Osteocyte (in vitro differentiated cells): ENCODE results near the gene CDRT15L2. TPM values are rescaled to one million over a fixed set of nuclear protein-coding genes. Genes with fewer than 3 reads are reported as not detected.
A peak's percentile ranks its signal among the peaks of the same experiment; 100 is the strongest.
"Not testable (repeated sequence)": the region's sequence is repeated elsewhere in the genome, so short reads cannot be mapped to it uniquely, and the experiment has no call there.

Experiments used
- DNase-seq: peaks from one replicate; pipeline ENCODE4 v3.0.0; 2021; ENCODE audit warnings: mixed read lengths; ENCODE audit not compliant: unreplicated experiment; ENCODE audit errors: extremely low spot score
- H3K27ac Mint-ChIP-seq: one replicate; pipeline ENCODE4 v1.8.0; 2021; ENCODE audit warnings: mild to moderate bottlenecking, mixed read lengths; ENCODE audit not compliant: unreplicated experiment
- H3K27me3 Mint-ChIP-seq: one replicate; pipeline ENCODE4 v1.8.0; 2021; ENCODE audit warnings: mixed read lengths; ENCODE audit not compliant: unreplicated experiment
- H3K36me3 Mint-ChIP-seq: one replicate; pipeline ENCODE4 v1.8.0; 2021; ENCODE audit warnings: mixed read lengths; ENCODE audit not compliant: unreplicated experiment
- H3K4me1 Mint-ChIP-seq: one replicate; pipeline ENCODE4 v1.8.0; 2021; ENCODE audit warnings: mixed read lengths; ENCODE audit not compliant: unreplicated experiment
- H3K4me3 Mint-ChIP-seq: one replicate; pipeline ENCODE4 v1.8.0; 2021; ENCODE audit warnings: mild to moderate bottlenecking, moderate library complexity, mixed read lengths; ENCODE audit not compliant: unreplicated experiment
- H3K9me3 Mint-ChIP-seq: one replicate; pipeline ENCODE4 v1.8.0; 2021; ENCODE audit warnings: mixed read lengths; ENCODE audit not compliant: unreplicated experiment
- CTCF ChIP-seq: fragments of 200-600 bp; sonication (generic); IDR thresholded peaks from 2 replicates; pipeline ENCODE4 v1.5.0; 2021; ENCODE audit warnings: antibody characterized with exemption, mild to moderate bottlenecking, moderate library complexity
- total RNA-seq: library from RNA; stranded (reverse); gene quantifications from 2 replicates; pipeline ENCODE4 v1.2.1, GENCODE V29; 2021

The CDRT15L2 gene
- total RNA-seq, 1 donor from 2014 or later = not detected

- not testable (repeated sequence) for H3K27ac Mint-ChIP-seq, H3K9me3 Mint-ChIP-seq, H3K36me3 Mint-ChIP-seq, H3K4me3 Mint-ChIP-seq, DNase-seq, H3K4me1 Mint-ChIP-seq, H3K27me3 Mint-ChIP-seq
These were observed 24.2 kb upstream of the CDRT15L2 start for GRCh38 chr17:20555135-20556010.

- not testable (repeated sequence) for H3K4me3 Mint-ChIP-seq, H3K4me1 Mint-ChIP-seq, H3K9me3 Mint-ChIP-seq, DNase-seq, H3K27ac Mint-ChIP-seq, H3K27me3 Mint-ChIP-seq, H3K36me3 Mint-ChIP-seq
These were observed 21.4 kb upstream of the CDRT15L2 start for GRCh38 chr17:20558096-20558495.

GRCh38 chr17:20559018-20559417 lies 20.5 kb upstream of the CDRT15L2 start:
- not testable (repeated sequence) for H3K4me3 Mint-ChIP-seq, DNase-seq, H3K36me3 Mint-ChIP-seq, H3K27me3 Mint-ChIP-seq, H3K4me1 Mint-ChIP-seq, H3K27ac Mint-ChIP-seq, H3K9me3 Mint-ChIP-seq

- no peaks in the 10 kb centered on the region for H3K4me1 Mint-ChIP-seq
- H3K9me3 Mint-ChIP-seq = no peaks in the 10 kb centered on the region
- H3K27ac Mint-ChIP-seq = no peak overlapping the region
- H3K36me3 Mint-ChIP-seq = no peaks in the 10 kb centered on the region
- H3K4me3 Mint-ChIP-seq = no peak overlapping the region
- H3K27me3 Mint-ChIP-seq = peaks cover 9% of the 10 kb centered on the region
- no peak for TF ChIP-seq CTCF
- peak; percentile 67 for DNase-seq
These were observed 16.9 kb upstream of the CDRT15L2 start for GRCh38 chr17:20562587-20562986.

- peak; percentile 53 for DNase-seq
- H3K9me3 Mint-ChIP-seq, H3K4me1 Mint-ChIP-seq, H3K4me3 Mint-ChIP-seq, H3K27me3 Mint-ChIP-seq, H3K36me3 Mint-ChIP-seq, H3K27ac Mint-ChIP-seq: not testable (repeated sequence)
These were observed 14.3 kb upstream of the CDRT15L2 start for GRCh38 chr17:20565245-20565644.

- Mint-ChIP-seq H3K27me3 (peaks cover 6% of the 10 kb centered on the region), H3K36me3 (no peaks in the 10 kb centered on the region), H3K27ac (no peak overlapping the region), H3K4me1 (no peaks in the 10 kb centered on the region), H3K4me3 (no peak overlapping the region), H3K9me3 (no peaks in the 10 kb centered on the region)
- TF ChIP-seq CTCF = no peak
- peak; percentile 66 for DNase-seq
These were observed 13.8 kb upstream of the CDRT15L2 start for GRCh38 chr17:20565711-20566110.

- not testable (repeated sequence) for H3K4me3 Mint-ChIP-seq, H3K36me3 Mint-ChIP-seq, H3K9me3 Mint-ChIP-seq, H3K4me1 Mint-ChIP-seq, H3K27ac Mint-ChIP-seq, H3K27me3 Mint-ChIP-seq
- peak; percentile 54 for DNase-seq
These were observed 12.8 kb upstream of the CDRT15L2 start for GRCh38 chr17:20566736-20567135.

- H3K27me3 Mint-ChIP-seq, H3K4me1 Mint-ChIP-seq, H3K9me3 Mint-ChIP-seq, H3K36me3 Mint-ChIP-seq, H3K27ac Mint-ChIP-seq, H3K4me3 Mint-ChIP-seq, DNase-seq: not testable (repeated sequence)
These were observed 12.1 kb upstream of the CDRT15L2 start for GRCh38 chr17:20567421-20567820.

- not testable (repeated sequence) for H3K27ac Mint-ChIP-seq, H3K4me1 Mint-ChIP-seq, H3K4me3 Mint-ChIP-seq, H3K9me3 Mint-ChIP-seq, H3K27me3 Mint-ChIP-seq, DNase-seq, H3K36me3 Mint-ChIP-seq
These were observed 10.9 kb upstream of the CDRT15L2 start for GRCh38 chr17:20568604-20569003.

- H3K36me3 Mint-ChIP-seq, DNase-seq, H3K4me3 Mint-ChIP-seq, H3K9me3 Mint-ChIP-seq, H3K4me1 Mint-ChIP-seq, H3K27ac Mint-ChIP-seq, H3K27me3 Mint-ChIP-seq: not testable (repeated sequence)
These were observed 7.9 kb upstream of the CDRT15L2 start for GRCh38 chr17:20571653-20572052.
